ENCODE measurements around the gene CRMP1. TPM values are rescaled to one million over a fixed set of nuclear protein-coding genes. Genes with fewer than 3 reads are reported as not detected.
A peak's percentile ranks its signal among the peaks of the same experiment; 100 is the strongest.
"Not testable (repeated sequence)": the region's sequence is repeated elsewhere in the genome, so short reads cannot be mapped to it uniquely, and the experiment has no call there.

CRMP1 gene
- total and polyA plus RNA-seq, 5 experiments from 2014 or later, result not detected

DNA sequence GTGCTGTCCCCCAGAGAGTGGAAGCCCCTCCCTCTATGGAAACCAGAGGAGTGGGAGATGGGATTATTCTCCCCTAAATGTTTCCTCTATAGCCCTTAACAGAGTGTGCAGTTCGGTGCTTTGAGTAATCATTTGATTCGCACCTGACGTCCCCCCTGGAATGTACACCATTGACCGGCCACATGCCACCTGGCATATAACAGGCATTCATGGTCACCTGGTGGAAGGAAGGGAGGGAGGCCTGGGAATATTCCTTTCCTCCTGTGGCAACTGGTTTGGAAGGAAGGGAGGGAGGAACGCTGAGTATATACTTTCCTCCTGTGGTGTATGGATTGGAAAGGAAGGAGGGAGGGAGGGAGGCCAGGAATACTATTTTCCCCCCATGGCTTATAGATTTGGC, 77.2 kb downstream of the CRMP1 start:
- H3K4me1 Mint-ChIP-seq, result no peaks in the 10 kb centered on the region
- no peak for DNase-seq
- no peak for ATAC-seq
- no peak overlapping the region for H3K4me3 Mint-ChIP-seq
- peaks cover 0 to 3% (median 0%) of the 10 kb centered on the region in 9 donors for H3K9me3 Mint-ChIP-seq
- POLR2A ChIA-PET, result no interaction called here
- H3K27ac Mint-ChIP-seq, result no peak overlapping the region
- H3K27me3 Mint-ChIP-seq, result peaks cover 0 to 20% (median 2%) of the 10 kb centered on the region in 5 donors
- no peaks in the 10 kb centered on the region for H3K36me3 Mint-ChIP-seq

DNA sequence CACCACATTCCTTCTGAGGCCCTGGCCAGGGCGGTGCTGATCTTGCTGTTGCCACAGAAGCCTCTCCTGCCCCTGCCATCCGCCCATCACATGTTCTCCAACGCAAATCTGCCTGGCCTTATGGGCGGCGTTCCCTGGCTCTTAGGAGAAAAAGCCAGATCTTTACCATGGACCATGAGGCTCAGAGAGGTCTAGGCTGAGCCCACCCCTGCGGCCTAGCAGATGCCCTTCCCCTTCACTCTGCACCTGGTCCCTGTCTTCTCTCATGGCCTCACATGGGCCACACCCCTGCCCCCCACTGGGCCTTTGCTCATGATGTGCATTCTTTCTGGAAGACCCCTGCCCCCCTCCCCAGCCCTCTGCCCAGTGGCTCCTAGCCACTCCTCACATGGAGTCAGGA, 78.5 kb downstream of the CRMP1 start:
- POLR2A ChIA-PET, result no interaction called here
- H3K27me3 Mint-ChIP-seq, result peaks cover 0 to 20% (median 2%) of the 10 kb centered on the region in 5 donors
- no peak for DNase-seq
- no peak overlapping the region for H3K27ac Mint-ChIP-seq
- no peak overlapping the region for H3K4me3 Mint-ChIP-seq
- H3K36me3 Mint-ChIP-seq, result no peaks in the 10 kb centered on the region
- H3K9me3 Mint-ChIP-seq, result peaks cover 0 to 3% (median 0%) of the 10 kb centered on the region in 9 donors
- H3K4me1 Mint-ChIP-seq, result no peaks in the 10 kb centered on the region
- no peak for ATAC-seq

DNA sequence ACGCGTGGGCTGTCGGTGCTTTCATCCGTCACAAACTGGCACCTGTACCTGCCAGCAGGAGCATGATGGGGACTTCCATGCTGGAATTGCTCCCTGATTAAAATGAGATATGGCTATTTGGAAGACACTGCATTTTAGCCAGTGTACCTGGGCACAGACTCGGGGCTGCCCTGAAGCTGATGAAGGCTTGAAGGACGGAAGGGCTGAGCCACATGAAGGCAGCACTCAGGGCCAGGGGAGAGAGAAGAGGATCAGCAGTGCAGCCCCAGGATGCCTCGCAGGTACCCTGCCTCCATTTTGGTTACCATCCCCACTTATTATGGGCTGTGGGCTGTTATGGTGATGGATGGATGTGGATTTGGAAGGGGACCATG, 79.0 kb downstream of the CRMP1 start:
- Mint-ChIP-seq H3K27ac (peak overlapping the region in 1 of 10 donors; percentile 49), H3K27me3 (peaks cover 0 to 20% (median 2%) of the 10 kb centered on the region in 5 donors), H3K4me3 (no peak overlapping the region), H3K9me3 (peaks cover 0 to 3% (median 0%) of the 10 kb centered on the region in 9 donors), H3K4me1 (no peaks in the 10 kb centered on the region), H3K36me3 (no peaks in the 10 kb centered on the region)
- POLR2A ChIA-PET, result no interaction called here
- DNase-seq (no peak), ATAC-seq (no peak)

DNA sequence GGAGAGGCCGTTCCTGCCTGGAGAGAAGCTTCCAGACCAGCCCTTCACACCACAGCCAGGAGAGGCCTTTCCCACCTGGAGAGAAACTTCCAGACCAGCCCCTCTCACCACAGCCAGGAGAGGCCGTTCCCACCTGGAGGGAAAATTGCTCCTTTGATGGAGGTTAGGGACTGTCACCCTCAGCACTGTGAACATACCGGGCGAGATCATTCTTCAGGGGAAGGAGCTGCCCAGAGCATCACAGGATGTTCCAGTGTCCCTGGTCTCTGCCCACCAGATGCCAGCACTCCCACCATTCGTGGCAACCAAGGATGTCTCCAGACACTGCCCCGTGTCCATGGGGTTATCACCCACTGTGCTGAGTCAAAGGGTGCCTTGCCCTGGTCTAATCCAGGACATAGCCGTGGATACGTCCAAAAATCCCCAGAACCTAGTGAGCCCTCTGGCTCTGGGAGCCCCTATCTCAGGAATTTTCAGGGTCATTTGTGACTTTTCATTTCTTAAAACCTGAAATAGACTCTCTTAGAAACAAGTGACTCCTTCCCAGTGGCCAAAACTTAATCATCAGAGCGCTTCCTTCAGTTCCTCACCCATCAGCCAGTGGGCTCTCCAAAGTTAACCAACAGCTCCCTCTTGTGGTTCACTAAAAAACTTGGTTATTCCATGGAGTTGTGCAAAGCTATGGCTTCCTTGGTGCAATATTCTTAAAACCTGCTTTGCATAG, 80.2 kb downstream of the CRMP1 start:
- peaks cover 0 to 20% (median 2%) of the 10 kb centered on the region in 5 donors for H3K27me3 Mint-ChIP-seq
- peak in 4 of 10 donors; percentile 2 to 28 (median 14) for DNase-seq
- no peak overlapping the region for H3K27ac Mint-ChIP-seq
- no peaks in the 10 kb centered on the region for H3K36me3 Mint-ChIP-seq
- H3K4me3 Mint-ChIP-seq, result no peak overlapping the region
- peaks cover 0 to 3% (median 0%) of the 10 kb centered on the region in 9 donors for H3K9me3 Mint-ChIP-seq
- no peak for ATAC-seq
- POLR2A ChIA-PET, result no interaction called here
- no peaks in the 10 kb centered on the region for H3K4me1 Mint-ChIP-seq

DNA sequence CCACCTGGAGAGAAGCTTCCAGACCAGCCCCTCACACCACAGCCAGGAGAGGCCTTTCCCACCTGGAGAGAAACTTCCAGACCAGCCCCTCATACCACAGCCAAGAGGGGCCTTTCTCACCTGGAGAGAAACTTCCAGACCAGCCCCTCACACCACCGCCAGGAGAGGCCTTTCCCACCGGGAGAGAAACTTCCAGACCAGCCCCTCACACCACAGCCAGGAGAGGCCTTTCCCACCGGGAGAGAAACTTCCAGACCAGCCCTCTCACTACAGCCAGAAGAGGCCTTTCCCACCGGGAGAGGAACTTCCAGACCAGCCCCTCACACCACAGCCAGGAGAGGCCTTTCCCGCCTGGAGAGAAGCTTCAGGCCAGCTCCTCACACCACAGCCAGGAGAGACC, 80.8 kb downstream of the CRMP1 start:
- H3K36me3 Mint-ChIP-seq, DNase-seq, H3K4me1 Mint-ChIP-seq, H3K9me3 Mint-ChIP-seq, H3K4me3 Mint-ChIP-seq, POLR2A ChIA-PET, H3K27ac Mint-ChIP-seq, ATAC-seq: not testable (repeated sequence)
- peaks cover 0 to 25% (median 2%) of the 10 kb centered on the region in 5 donors for H3K27me3 Mint-ChIP-seq

DNA sequence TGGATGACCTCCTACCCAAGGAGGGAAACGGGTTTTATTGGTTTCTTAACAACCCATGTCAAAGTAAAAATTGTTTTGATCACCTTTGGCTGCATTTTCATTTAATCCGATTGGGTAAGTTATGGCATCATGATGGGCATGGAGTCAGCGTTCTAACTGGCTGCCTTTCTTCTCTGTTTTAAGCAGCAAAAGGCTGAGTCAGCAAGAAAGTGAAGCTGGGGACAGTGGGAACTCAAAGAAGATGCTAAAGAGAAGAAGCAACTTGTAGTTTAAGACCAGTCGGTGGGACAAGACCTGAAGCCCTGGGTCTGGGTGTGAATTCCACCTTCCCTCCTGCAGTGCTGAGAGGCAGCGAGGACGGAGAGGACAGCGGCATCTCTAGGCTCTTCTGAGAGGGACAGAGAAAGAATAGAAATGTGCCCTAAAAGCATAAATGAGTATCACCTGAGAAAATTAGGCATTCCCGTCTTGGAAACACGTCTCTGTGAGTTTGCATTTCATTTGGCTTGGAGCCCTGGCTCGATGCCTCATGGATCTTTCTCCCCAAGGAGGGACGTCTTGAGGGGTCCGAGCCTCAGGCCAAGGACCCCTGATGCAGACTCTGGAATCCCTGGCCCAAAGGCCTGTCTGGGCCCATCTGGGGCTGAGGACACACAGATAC, 82.0 kb downstream of the CRMP1 start:
- Mint-ChIP-seq H3K9me3 (peaks cover 0 to 3% (median 0%) of the 10 kb centered on the region in 9 donors), H3K27me3 (peaks cover 0 to 30% (median 0%) of the 10 kb centered on the region in 5 donors), H3K4me1 (no peaks in the 10 kb centered on the region), H3K27ac (no peak overlapping the region), H3K4me3 (no peak overlapping the region), H3K36me3 (no peaks in the 10 kb centered on the region)
- POLR2A ChIA-PET, result no interaction called here
- ATAC-seq, result no peak
- DNase-seq, result no peak

DNA sequence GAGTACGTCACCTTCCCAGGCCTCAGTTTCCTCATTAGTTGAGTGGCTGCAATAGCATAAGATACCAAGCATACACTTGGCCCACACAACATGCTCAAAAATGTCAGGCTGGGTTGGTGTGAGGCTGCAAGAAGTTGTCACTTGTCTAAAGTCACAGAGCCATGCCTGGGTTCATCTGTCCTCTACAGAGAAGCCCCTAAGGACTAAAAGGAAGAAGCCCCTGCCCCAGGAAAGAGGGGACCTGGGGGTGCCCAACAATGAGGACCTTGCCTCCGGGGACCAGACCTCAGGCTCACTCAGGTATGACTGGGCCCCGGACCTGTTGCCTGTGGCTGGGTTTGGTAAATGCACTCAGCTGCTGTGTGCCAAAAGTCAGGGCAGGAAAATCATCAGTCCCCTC, 82.7 kb downstream of the CRMP1 start:
- DNase-seq, result no peak
- POLR2A ChIA-PET, result no interaction called here
- Mint-ChIP-seq H3K4me1 (no peaks in the 10 kb centered on the region), H3K27ac (no peak overlapping the region), H3K27me3 (peaks cover 0 to 24% (median 0%) of the 10 kb centered on the region in 5 donors), H3K36me3 (no peaks in the 10 kb centered on the region), H3K4me3 (no peak overlapping the region), H3K9me3 (peaks cover 0 to 3% (median 0%) of the 10 kb centered on the region in 9 donors)
- no peak for ATAC-seq

DNA sequence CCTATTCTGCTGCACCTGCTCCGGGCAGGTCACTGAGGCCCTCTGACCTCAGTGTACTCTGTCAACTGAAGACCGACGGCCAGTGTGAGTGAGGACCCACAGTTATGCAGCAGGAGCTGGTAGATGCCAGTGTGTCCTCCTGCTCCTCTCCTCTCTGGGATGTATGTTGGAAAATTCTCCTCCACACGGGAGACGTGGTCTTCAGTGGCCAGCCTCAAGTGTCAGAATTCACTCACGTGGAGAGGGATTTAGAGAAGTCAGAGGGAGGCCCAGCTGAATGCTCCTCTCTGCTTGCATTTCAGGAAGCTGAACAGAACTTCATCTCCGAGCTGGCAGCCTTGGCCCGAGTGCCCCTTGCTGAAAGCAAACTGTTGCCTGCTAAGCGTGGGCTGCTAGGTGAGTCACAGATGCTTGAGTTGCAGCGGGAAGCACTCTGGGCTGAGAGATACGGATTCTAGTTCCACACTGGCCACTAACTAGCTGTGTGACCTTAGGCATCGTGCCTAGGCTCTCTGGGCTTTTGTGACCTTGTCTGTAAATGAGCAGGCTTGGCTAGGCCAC, 83.6 kb downstream of the CRMP1 start:
- peaks cover 0 to 18% (median 0%) of the 10 kb centered on the region in 5 donors for H3K27me3 Mint-ChIP-seq
- H3K27ac Mint-ChIP-seq, result no peak overlapping the region
- H3K4me1 Mint-ChIP-seq, result no peaks in the 10 kb centered on the region
- no peak for ATAC-seq
- no peaks in the 10 kb centered on the region for H3K36me3 Mint-ChIP-seq
- POLR2A ChIA-PET, result no interaction called here
- H3K9me3 Mint-ChIP-seq, result peaks cover 0 to 3% (median 0%) of the 10 kb centered on the region in 9 donors
- no peak for DNase-seq
- H3K4me3 Mint-ChIP-seq, result no peak overlapping the region

DNA sequence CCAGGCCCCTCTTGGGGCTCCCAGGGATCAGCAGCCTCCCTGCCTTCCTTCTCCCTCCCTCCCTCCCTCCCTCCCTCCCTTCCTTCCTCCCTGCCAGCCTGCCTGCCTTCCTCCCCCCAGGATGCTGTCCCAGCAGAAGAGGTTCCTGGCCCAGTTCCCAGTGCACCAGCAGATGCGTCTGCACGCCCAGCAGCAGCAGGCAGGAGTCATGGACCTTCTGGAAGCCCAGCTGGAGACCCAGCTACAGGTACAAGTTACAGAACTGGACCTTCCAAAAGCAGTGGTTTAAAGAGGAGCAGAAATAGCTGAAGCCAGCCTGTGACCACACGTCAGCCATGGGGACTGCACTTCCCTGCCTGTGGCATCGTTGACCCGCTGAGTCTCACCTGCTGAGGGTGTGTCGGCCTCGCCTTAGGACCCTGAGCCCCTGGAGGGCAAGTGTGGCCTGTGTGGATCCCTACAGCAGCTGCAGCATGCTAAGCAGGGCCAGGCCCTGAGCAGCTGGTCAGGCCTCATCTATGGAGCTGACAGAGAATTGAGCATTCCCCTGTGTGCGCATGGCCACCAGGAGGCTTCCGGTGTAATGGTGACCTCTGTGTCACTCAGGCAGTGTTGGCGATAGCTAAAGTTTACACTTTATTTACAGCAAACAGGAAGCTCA, 84.7 kb downstream of the CRMP1 start:
- Mint-ChIP-seq H3K4me3 (no peak overlapping the region), H3K4me1 (no peaks in the 10 kb centered on the region), H3K9me3 (peaks cover 0 to 3% (median 0%) of the 10 kb centered on the region in 9 donors), H3K36me3 (no peaks in the 10 kb centered on the region), H3K27ac (no peak overlapping the region), H3K27me3 (peaks cover 0 to 9% (median 0%) of the 10 kb centered on the region in 5 donors)
- no peak for DNase-seq
- no peak for ATAC-seq
- POLR2A ChIA-PET, result no interaction called here

DNA sequence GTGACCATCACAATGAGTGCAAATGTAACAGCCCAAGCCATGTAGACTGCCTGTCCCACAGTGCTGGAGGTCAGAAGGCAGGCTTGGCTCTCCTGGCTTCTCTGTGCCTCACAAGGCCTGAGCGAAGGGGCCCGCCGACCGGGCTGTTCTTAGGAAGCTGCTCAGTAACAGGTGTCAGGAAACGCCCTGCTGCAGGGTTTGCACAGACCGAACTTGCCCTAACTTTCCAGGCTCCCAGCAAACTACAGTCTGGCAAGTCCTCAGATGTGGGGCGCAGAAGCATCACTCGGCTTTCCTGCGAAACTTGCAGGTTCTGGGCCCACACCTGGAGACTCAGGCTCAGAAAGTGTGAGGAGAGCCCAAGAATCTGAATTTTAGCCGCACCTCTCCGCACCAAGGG, 87.6 kb downstream of the CRMP1 start:
- H3K4me3 Mint-ChIP-seq, result no peak overlapping the region
- H3K9me3 Mint-ChIP-seq, result peaks cover 0 to 1% (median 0%) of the 10 kb centered on the region in 9 donors
- H3K4me1 Mint-ChIP-seq, result peaks cover 0 to 3% (median 0%) of the 10 kb centered on the region in 4 donors
- no peak for ATAC-seq
- POLR2A ChIA-PET, result no interaction called here
- peaks cover 0 to 9% (median 0%) of the 10 kb centered on the region in 5 donors for H3K27me3 Mint-ChIP-seq
- H3K27ac Mint-ChIP-seq, result peak overlapping the region in 1 of 10 donors; percentile 29
- H3K36me3 Mint-ChIP-seq, result no peaks in the 10 kb centered on the region
- DNase-seq, result no peak

DNA sequence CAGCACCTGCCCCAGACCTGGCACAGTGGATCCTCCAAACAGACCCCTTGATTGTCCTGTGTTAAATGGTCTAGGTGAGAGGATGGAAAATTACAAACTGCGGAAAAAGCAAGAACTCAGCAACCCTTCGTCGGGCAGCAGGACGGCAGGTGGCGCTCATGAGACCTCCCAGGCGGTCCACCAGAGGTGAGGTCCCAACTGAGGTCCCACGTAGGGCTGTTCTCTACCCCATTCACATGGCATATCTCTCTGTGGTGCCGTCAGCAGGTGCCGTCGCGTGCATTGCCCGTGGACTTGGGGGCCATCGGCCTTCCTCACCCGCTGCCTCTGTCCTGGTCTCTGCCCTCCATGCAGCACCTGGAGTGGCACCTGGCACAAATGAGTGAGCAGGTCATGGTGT, 88.2 kb downstream of the CRMP1 start:
- Mint-ChIP-seq H3K27me3 (peaks cover 0 to 9% (median 0%) of the 10 kb centered on the region in 5 donors), H3K4me1 (peaks cover 0 to 3% (median 0%) of the 10 kb centered on the region in 4 donors), H3K27ac (no peak overlapping the region), H3K9me3 (peaks cover 0 to 1% (median 0%) of the 10 kb centered on the region in 9 donors), H3K36me3 (no peaks in the 10 kb centered on the region), H3K4me3 (no peak overlapping the region)
- POLR2A ChIA-PET, result no interaction called here
- DNase-seq (no peak), ATAC-seq (no peak)

DNA sequence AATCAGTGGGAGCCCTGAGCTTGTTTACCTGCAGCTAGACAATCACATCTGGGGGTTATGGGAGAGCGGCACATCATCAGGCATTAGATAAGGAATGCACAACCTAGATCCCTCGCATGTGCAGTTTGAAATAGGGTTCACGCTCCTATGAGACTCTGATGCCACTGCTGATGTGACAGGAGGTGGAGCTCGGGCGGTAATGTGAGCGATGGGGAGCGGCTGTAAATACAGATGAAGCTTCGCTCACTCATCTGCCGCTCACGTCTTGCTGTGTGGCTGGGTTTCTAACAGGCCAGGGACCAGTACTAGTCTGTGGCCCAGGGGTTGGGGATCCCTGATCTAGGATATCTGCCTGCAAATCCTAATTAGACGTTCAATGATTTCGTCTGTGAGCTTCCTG, 90.3 kb downstream of the CRMP1 start:
- H3K36me3 Mint-ChIP-seq, result no peaks in the 10 kb centered on the region
- DNase-seq, result no peak
- POLR2A ChIA-PET, result no interaction called here
- peaks cover 0 to 1% (median 0%) of the 10 kb centered on the region in 9 donors for H3K9me3 Mint-ChIP-seq
- H3K4me3 Mint-ChIP-seq, result no peak overlapping the region
- H3K4me1 Mint-ChIP-seq, result peaks cover 0 to 3% (median 0%) of the 10 kb centered on the region in 4 donors
- H3K27ac Mint-ChIP-seq, result no peak overlapping the region
- no peak for ATAC-seq
- peaks cover 0 to 17% (median 4%) of the 10 kb centered on the region in 5 donors for H3K27me3 Mint-ChIP-seq

DNA sequence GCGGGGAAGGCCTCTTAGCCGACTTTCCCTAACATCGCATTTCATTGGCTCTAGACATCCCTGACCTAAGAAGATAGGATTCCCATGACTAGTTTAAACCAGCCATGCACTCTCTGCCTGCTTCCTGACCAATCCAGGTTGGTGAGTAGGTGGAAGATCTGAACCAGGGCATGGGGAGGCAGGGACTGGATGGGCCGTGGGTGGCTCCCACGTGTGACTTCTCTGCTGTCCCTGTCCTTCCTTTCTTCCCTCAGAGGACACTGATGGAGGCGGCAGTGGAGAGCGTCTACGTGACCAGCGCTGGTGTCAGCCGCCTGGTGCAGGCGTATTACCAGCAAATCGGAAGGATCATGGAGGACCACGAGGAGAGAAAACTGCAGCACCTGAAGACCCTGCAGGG, 91.2 kb downstream of the CRMP1 start:
- Mint-ChIP-seq H3K4me3 (no peak overlapping the region), H3K27me3 (peaks cover 0 to 9% (median 4%) of the 10 kb centered on the region in 5 donors), H3K27ac (no peak overlapping the region), H3K4me1 (peaks cover 0 to 3% (median 0%) of the 10 kb centered on the region in 4 donors), H3K9me3 (peaks cover 0 to 1% (median 0%) of the 10 kb centered on the region in 9 donors), H3K36me3 (no peaks in the 10 kb centered on the region)
- POLR2A ChIA-PET, result no interaction called here
- DNase-seq (no peak), ATAC-seq (no peak)

Data from naive thymus-derived CD8-positive, alpha-beta T cell (primary cell).